ENCODE data around the gene HES5. TPM values are rescaled to one million over a fixed set of nuclear protein-coding genes. Genes with fewer than 3 reads are reported as not detected.
"Not testable (repeated sequence)": the region's sequence is repeated elsewhere in the genome, so short reads cannot be mapped to it uniquely, and the experiment has no call there.

HES5 gene
- total and polyA plus RNA-seq, 8 donors: 0.07 to 0.25 (median 0.15) TPM; not detected in 4

GRCh38 chr1:2573250-2573920, 43.3 kb upstream of the HES5 start:
- no peak overlapping the region for H3K4me3 ChIP-seq
- 86 to 91% methylated on average over 8 of the region's 8 CpGs for WGBS, 2 donors
- H3K4me1 ChIP-seq: peaks cover 0 to 11% (median 0%) of the 10 kb centered on the region in 3 donors
- no peaks in the 10 kb centered on the region for H3K36me3 ChIP-seq
- FAIRE-seq: no peak
- intact Hi-C loops (cut with DNase I): no loop called here
- TF ChIP-seq CTCF (IDR thresholded peaks at IDR 0.05): no peak
- H3K27me3 ChIP-seq: no peaks in the 10 kb centered on the region
- H3K9me3 ChIP-seq: no peaks in the 10 kb centered on the region
- ATAC-seq: no peak
- DNase-seq: no peak
- no peak overlapping the region for H3K27ac ChIP-seq

GRCh38 chr1:2571348-2571747, 41.3 kb upstream of the HES5 start:
- ATAC-seq (no peak), DNase-seq (no peak)
- no peak overlapping the region for H3K27ac ChIP-seq

GRCh38 chr1:2570332-2570731, 40.3 kb upstream of the HES5 start:
- intact Hi-C loops (cut with DNase I): no loop called here
- DNase-seq (no peak), FAIRE-seq (no peak)

More at GRCh38 chr1:2571348-2571747, 41.3 kb upstream of the HES5 start:
- Histone ChIP-seq H3K36me3 (no peaks in the 10 kb centered on the region), H3K4me1 (peaks cover 0 to 7% (median 0%) of the 10 kb centered on the region in 3 donors), H3K9me3 (no peaks in the 10 kb centered on the region), H3K27me3 (no peaks in the 10 kb centered on the region), H3K4me3 (no peak overlapping the region)
- intact Hi-C loops (cut with DNase I): no loop called here
- no peak for TF ChIP-seq CTCF (IDR thresholded peaks at IDR 0.05)
- FAIRE-seq: no peak
- WGBS, 2 donors: 85 to 86% methylated on average over 9 of the region's 9 CpGs

GRCh38 chr1:2569703-2570102, 39.6 kb upstream of the HES5 start:
- 72 to 80% methylated on average over 13 of the region's 13 CpGs for WGBS, 2 donors
- intact Hi-C loops (cut with DNase I); H3K4me3 ChIP-seq; H3K27ac ChIP-seq; H3K4me1 ChIP-seq; H3K9me3 ChIP-seq; H3K36me3 ChIP-seq; H3K27me3 ChIP-seq; ATAC-seq; FAIRE-seq: not testable (repeated sequence)
- DNase-seq: peak in 2 of 6 donors; percentile 14 to 66

More at GRCh38 chr1:2570332-2570731, 40.3 kb upstream of the HES5 start:
- no peaks in the 10 kb centered on the region for H3K4me1 ChIP-seq
- 84 to 86% methylated on average over 17 of the region's 17 CpGs for WGBS, 2 donors
- no peak overlapping the region for H3K27ac ChIP-seq
- no peaks in the 10 kb centered on the region for H3K36me3 ChIP-seq
- ATAC-seq: no peak
- no peak overlapping the region for H3K4me3 ChIP-seq
- no peaks in the 10 kb centered on the region for H3K27me3 ChIP-seq
- H3K9me3 ChIP-seq: no peaks in the 10 kb centered on the region
- no peak for TF ChIP-seq CTCF (IDR thresholded peaks at IDR 0.05)

- DNase-seq (peak in 1 of 6 donors; percentile 45), ATAC-seq (no peak), FAIRE-seq (no peak)
- Histone ChIP-seq H3K36me3 (no peaks in the 10 kb centered on the region), H3K27me3 (no peaks in the 10 kb centered on the region), H3K27ac (no peak overlapping the region), H3K4me3 (no peak overlapping the region), H3K4me1 (no peaks in the 10 kb centered on the region), H3K9me3 (no peaks in the 10 kb centered on the region)
- TF ChIP-seq CTCF (IDR thresholded peaks at IDR 0.05): no peak
- intact Hi-C loops (cut with DNase I): no loop called here
- 78 to 87% methylated on average over 15 to 17 of the region's 17 CpGs for WGBS, 2 donors
These were observed 39.0 kb upstream of the HES5 start for GRCh38 chr1:2569060-2569459.

GRCh38 chr1:2568187-2568816, 38.2 kb upstream of the HES5 start:
- H3K4me1 ChIP-seq; FAIRE-seq; H3K4me3 ChIP-seq; intact Hi-C loops (cut with DNase I); H3K27me3 ChIP-seq; H3K27ac ChIP-seq; H3K9me3 ChIP-seq; H3K36me3 ChIP-seq; ATAC-seq: not testable (repeated sequence)
- peak in 2 of 6 donors; percentile 23 to 63 for DNase-seq
- 44 to 60% methylated on average over 2 to 11 of the region's 17 CpGs for WGBS, 2 donors
